GM12873 (cell line): ENCODE data around the gene RSU1.

ENCODE experiments used
- CTCF ChIP-seq: IDR thresholded peaks from 2 replicates; pipeline ENCODE4 v1.5.1; 2012; ENCODE audit warnings: low read depth, mild to moderate bottlenecking, moderate library complexity, low read length, control low read depth; ENCODE audit not compliant: insufficient read depth; ENCODE audit errors: missing control alignments

The RSU1 gene

GRCh38 chr10:16585103-16585502 lies 232.1 kb downstream of the RSU1 start:
- TF ChIP-seq CTCF: no peak

- TF ChIP-seq CTCF: no peak
These were observed 233.8 kb downstream of the RSU1 start for GRCh38 chr10:16583382-16583781.

- TF ChIP-seq CTCF: no peak
These were observed 236.0 kb downstream of the RSU1 start for GRCh38 chr10:16581202-16581601.

GRCh38 chr10:16570731-16571130 lies 246.5 kb downstream of the RSU1 start:
- TF ChIP-seq CTCF: no peak

- TF ChIP-seq CTCF: no peak
These were observed 250.9 kb downstream of the RSU1 start for GRCh38 chr10:16566202-16566805.

- TF ChIP-seq CTCF: no peak
These were observed 251.6 kb downstream of the RSU1 start for GRCh38 chr10:16565604-16566003.

- TF ChIP-seq CTCF: no peak
These were observed 254.3 kb downstream of the RSU1 start for GRCh38 chr10:16562891-16563290.

GRCh38 chr10:16559236-16559773 lies 257.9 kb downstream of the RSU1 start:
- no peak for TF ChIP-seq CTCF
